KMS-11 (cell line): ENCODE results near the gene C2orf69.

Experiments
- H2AFZ ChIP-seq: fragments of 200-600 bp; sonication (generic); 2 replicates; pipeline ENCODE4 v1.6.1; 2016; ENCODE audit warnings: antibody characterized with exemption, mixed run types, low read depth
- H3K27ac ChIP-seq: fragments of 200-600 bp; sonication (generic); 2 replicates; pipeline ENCODE4 v1.6.1; 2016; ENCODE audit warnings: mild to moderate bottlenecking, mixed run types
- H3K27me3 ChIP-seq: fragments of 200-600 bp; sonication (generic); 2 replicates; pipeline ENCODE4 v1.6.1; 2017; ENCODE audit warnings: mild to moderate bottlenecking, low read depth, mixed run types, moderate library complexity; ENCODE audit not compliant: insufficient read depth
- H3K36me3 ChIP-seq: fragments of 200-600 bp; sonication (generic); 2 replicates; pipeline ENCODE4 v1.6.1; 2017; ENCODE audit warnings: mild to moderate bottlenecking, mixed run types; ENCODE audit not compliant: insufficient read depth
- H3K4me1 ChIP-seq: fragments of 200-600 bp; sonication (generic); 2 replicates; pipeline ENCODE4 v1.6.1; 2016; ENCODE audit warnings: mild to moderate bottlenecking, low read depth, mixed run types; ENCODE audit not compliant: poor library complexity, severe bottlenecking
- H3K4me2 ChIP-seq: fragments of 200-600 bp; sonication (generic); 2 replicates; pipeline ENCODE4 v1.7.0; 2016; ENCODE audit warnings: mild to moderate bottlenecking, mixed run types
- H3K4me3 ChIP-seq: fragments of 200-600 bp; sonication (generic); IDR thresholded peaks from 2 replicates; pipeline ENCODE4 v1.6.1; 2017; ENCODE audit warnings: low read depth, low read length, mixed read lengths; ENCODE audit not compliant: insufficient read depth
- H3K79me2 ChIP-seq: fragments of 200-600 bp; sonication (generic); 2 replicates; pipeline ENCODE4 v1.6.1; 2016; ENCODE audit warnings: low read depth, mixed run types; ENCODE audit not compliant: insufficient read depth
- H3K9ac ChIP-seq: fragments of 200-600 bp; sonication (generic); 2 replicates; pipeline ENCODE4 v1.6.1; 2016; ENCODE audit warnings: mild to moderate bottlenecking, mixed run types
- H4K20me1 ChIP-seq: fragments of 200-600 bp; sonication (generic); 2 replicates; pipeline ENCODE4 v1.6.1; 2016; ENCODE audit warnings: mild to moderate bottlenecking, mixed run types; ENCODE audit not compliant: insufficient read depth
- CTCF ChIP-seq: fragments of 200-600 bp; sonication (generic); conservative IDR thresholded peaks from 2 replicates; pipeline ENCODE4 v1.6.1; 2017; ENCODE audit warnings: low read depth, mild to moderate bottlenecking, antibody characterized with exemption, low read length, moderate library complexity, mixed read lengths

The C2orf69 gene

GRCh38 chr2:199901942-199902341 lies 9.2 kb upstream of the C2orf69 start:
- Histone ChIP-seq H3K36me3 (no peaks in the 10 kb centered on the region), H3K9ac (no peak overlapping the region), H3K79me2 (no peaks in the 10 kb centered on the region), H2AFZ (no peak overlapping the region), H3K27me3 (no peaks in the 10 kb centered on the region), H3K4me3 (no peak overlapping the region), H3K4me1 (no peaks in the 10 kb centered on the region), H4K20me1 (no peaks in the 10 kb centered on the region), H3K27ac (no peak overlapping the region), H3K4me2 (no peak overlapping the region)
- TF ChIP-seq CTCF, result no peak

GRCh38 chr2:199902486-199903110 lies 8.5 kb upstream of the C2orf69 start:
- Histone ChIP-seq H3K79me2 (no peaks in the 10 kb centered on the region), H3K36me3 (no peaks in the 10 kb centered on the region), H3K4me2 (no peak overlapping the region), H3K4me3 (no peak overlapping the region), H2AFZ (no peak overlapping the region), H3K27me3 (no peaks in the 10 kb centered on the region), H3K4me1 (no peaks in the 10 kb centered on the region), H3K9ac (no peak overlapping the region), H3K27ac (no peak overlapping the region), H4K20me1 (no peaks in the 10 kb centered on the region)
- TF ChIP-seq CTCF, result no peak

- H2AFZ ChIP-seq, result no peak overlapping the region
- no peak overlapping the region for H3K27ac ChIP-seq
- H3K4me2 ChIP-seq, result no peak overlapping the region
- no peak overlapping the region for H3K9ac ChIP-seq
- TF ChIP-seq CTCF, result no peak
- H4K20me1 ChIP-seq, result no peaks in the 10 kb centered on the region
- no peaks in the 10 kb centered on the region for H3K4me1 ChIP-seq
- H3K27me3 ChIP-seq, result no peaks in the 10 kb centered on the region
- no peaks in the 10 kb centered on the region for H3K36me3 ChIP-seq
- H3K4me3 ChIP-seq, result no peak overlapping the region
- no peaks in the 10 kb centered on the region for H3K79me2 ChIP-seq
Measured at GRCh38 chr2:199903111-199903510, 8.0 kb upstream of the C2orf69 start.

- Histone ChIP-seq H4K20me1 (no peaks in the 10 kb centered on the region), H2AFZ (no peak overlapping the region), H3K27me3 (no peaks in the 10 kb centered on the region), H3K79me2 (peaks cover 7% of the 10 kb centered on the region; the same call in 1 of the 2 replicates), H3K4me1 (peaks cover 8% of the 10 kb centered on the region), H3K27ac (no peak overlapping the region), H3K4me3 (no peak overlapping the region), H3K36me3 (no peaks in the 10 kb centered on the region), H3K9ac (no peak overlapping the region), H3K4me2 (no peak overlapping the region)
- no peak for TF ChIP-seq CTCF
Measured at GRCh38 chr2:199907008-199907714, 3.9 kb upstream of the C2orf69 start.
